IMR-90 (cell line): ENCODE results near the gene PPP1CB. TPM values are rescaled to one million over a fixed set of nuclear protein-coding genes. Genes with fewer than 3 reads are reported as not detected.

ENCODE experiments used
- ATAC-seq: fragments of 200-7000 bp; cut with Tn5 transposase; 2 replicates; pipeline ENCODE4 v1.9.1; 2020; ENCODE audit warnings: low read depth, mild to moderate bottlenecking, moderate library complexity
- BruUV-seq: library from RNA; stranded (reverse); fragments of 400-500 nt; replicated peaks from 2 replicates; lab custom pipeline; 2021; lab: Mats Ljungman, UMichigan
- CTCF ChIA-PET: fragments of 300-600 bp; formaldehyde crosslinking; extraction: SDS; loops from one replicate; lab custom pipeline; 2021; ENCODE audit warnings: antibody characterized with exemption; lab: Yijun Ruan, JAX
- POLR2A ChIA-PET: fragments of 300-600 bp; sonication (Branson Sonifier 250); formaldehyde crosslinking; loops from one replicate; lab custom pipeline; 2022; ENCODE audit warnings: antibody characterized with exemption; ENCODE audit not compliant: unreplicated experiment; lab: Charles Lee
- DNase-seq: peaks from one replicate; pipeline ENCODE4 v3.0.0; 2013
- H2AFZ ChIP-seq: replicated peaks from 2 replicates; pipeline ENCODE3; 2013; ENCODE audit warnings: low read length, mild to moderate bottlenecking; ENCODE audit not compliant: poor library complexity
- H2AK5ac ChIP-seq: 2 replicates; pipeline ENCODE4 v1.6.1; 2013; ENCODE audit warnings: low read depth, low read length, inconsistent platforms
- H2AK9ac ChIP-seq: replicated peaks from 2 replicates; pipeline ENCODE3; 2013; ENCODE audit warnings: mild to moderate bottlenecking, low read depth, low read length, moderate library complexity; ENCODE audit not compliant: poor library complexity
- H2BK120ac ChIP-seq: 2 replicates; pipeline ENCODE4 v1.6.1; 2013; ENCODE audit warnings: low read depth, low read length, inconsistent platforms
- H2BK15ac ChIP-seq: 3 replicates; pipeline ENCODE4 v1.6.1; 2013; ENCODE audit warnings: low read depth, low read length, inconsistent platforms
- H2BK20ac ChIP-seq: 2 replicates; pipeline ENCODE4 v1.6.1; 2013; ENCODE audit warnings: low read depth, mild to moderate bottlenecking, inconsistent platforms, low read length, moderate library complexity
- H2BK5ac ChIP-seq: 2 replicates; pipeline ENCODE4 v1.6.1; 2013; ENCODE audit warnings: mild to moderate bottlenecking, low read depth, low read length, inconsistent platforms; ENCODE audit not compliant: poor library complexity, severe bottlenecking
- H3K14ac ChIP-seq: replicated peaks from 2 replicates; pipeline ENCODE4 v1.6.1; 2013; ENCODE audit warnings: low read depth, low read length, inconsistent platforms
- H3K18ac ChIP-seq: 2 replicates; pipeline ENCODE4 v1.6.1; 2013; ENCODE audit warnings: low read depth, low read length, control low read depth
- H3K23ac ChIP-seq: 2 replicates; pipeline ENCODE4 v1.6.1; 2013; ENCODE audit warnings: low read depth, low read length, inconsistent platforms
- H3K27ac ChIP-seq: 2 replicates; pipeline ENCODE4 v1.5.1; 2013; ENCODE audit warnings: mild to moderate bottlenecking, control low read depth, low read length; ENCODE audit not compliant: insufficient read depth
- H3K27me3 ChIP-seq: 2 replicates; pipeline ENCODE4 v1.6.1; 2013; ENCODE audit warnings: low read length; ENCODE audit not compliant: control insufficient read depth, insufficient read depth
- H3K36me3 ChIP-seq: 2 replicates; pipeline ENCODE4 v1.6.1; 2013; ENCODE audit warnings: low read length, mixed read lengths; ENCODE audit not compliant: control insufficient read depth, insufficient read depth
- H3K4ac ChIP-seq: 2 replicates; pipeline ENCODE4 v1.6.1; 2013; ENCODE audit warnings: low read depth, low read length, inconsistent platforms
- H3K4me1 ChIP-seq: 2 replicates; pipeline ENCODE4 v1.6.1; 2013; ENCODE audit warnings: low read length, mixed read lengths; ENCODE audit not compliant: control insufficient read depth, insufficient read depth
- H3K4me2 ChIP-seq: 2 replicates; pipeline ENCODE4 v1.6.1; 2013; ENCODE audit warnings: low read depth, mild to moderate bottlenecking, control low read depth, low read length, moderate library complexity
- H3K4me3 ChIP-seq: 2 replicates; pipeline ENCODE4 v1.5.1; 2013; ENCODE audit warnings: low read depth, mild to moderate bottlenecking, control low read depth, low read length, moderate library complexity; ENCODE audit not compliant: insufficient read depth
- H3K56ac ChIP-seq: 2 replicates; pipeline ENCODE4 v1.6.1; 2013; ENCODE audit warnings: low read length, inconsistent platforms; ENCODE audit not compliant: insufficient read depth; ENCODE audit errors: extremely low read depth
- H3K79me1 ChIP-seq, 2 experiments: 2 replicates each; pipeline ENCODE4 v1.6.1; 2013; ENCODE audit warnings: low read length in 2 of 2, inconsistent platforms in 1 of 2, low read depth in 1 of 2
- H3K9ac ChIP-seq: 2 replicates; pipeline ENCODE4 v1.6.1; 2013; ENCODE audit warnings: low read depth, low read length, control low read depth
- H3K9me1 ChIP-seq: 2 replicates; pipeline ENCODE4 v1.6.1; 2013; ENCODE audit warnings: low read length, inconsistent platforms; ENCODE audit not compliant: insufficient read depth
- H3K9me3 ChIP-seq: 2 replicates; pipeline ENCODE4 v1.6.1; 2013; ENCODE audit warnings: low read length; ENCODE audit not compliant: control insufficient read depth, insufficient read depth
- H4K20me1 ChIP-seq: 2 replicates; pipeline ENCODE4 v1.6.1; 2013; ENCODE audit warnings: low read length, inconsistent platforms; ENCODE audit not compliant: insufficient read depth
- H4K5ac ChIP-seq: 2 replicates; pipeline ENCODE4 v1.6.1; 2013; ENCODE audit warnings: mild to moderate bottlenecking, low read depth, low read length, control low read depth
- H4K8ac ChIP-seq, 2 experiments: 2 replicates each; pipeline ENCODE4 v1.6.1; 2013; ENCODE audit warnings: low read depth in 2 of 2, low read length in 2 of 2, control low read depth in 1 of 2, inconsistent platforms in 1 of 2
- H4K91ac ChIP-seq: 2 replicates; pipeline ENCODE4 v1.6.1; 2013; ENCODE audit warnings: low read depth, low read length, inconsistent platforms; ENCODE audit not compliant: insufficient read depth
- BHLHE40 ChIP-seq: fragments of 150-350 bp; IDR thresholded peaks from 2 replicates; pipeline ENCODE4 v1.6.1; 2016; ENCODE audit warnings: mild to moderate bottlenecking, low read depth, low read length
- CEBPB ChIP-seq: IDR thresholded peaks from 2 replicates; pipeline ENCODE4 v1.6.1; 2012; ENCODE audit warnings: low read depth, low read length, improper control_type of control experiment
- CHD1 ChIP-seq: IDR thresholded peaks from 2 replicates; pipeline ENCODE4 v1.6.1; 2012; ENCODE audit warnings: low read depth, low read length, improper control_type of control experiment
- CTCF ChIP-seq: conservative IDR thresholded peaks from 2 replicates; pipeline ENCODE4 v1.5.1; 2012; ENCODE audit warnings: mild to moderate bottlenecking, low read depth, low read length, improper control_type of control experiment
- FOS ChIP-seq: fragments of 150-350 bp; IDR thresholded peaks from 2 replicates; pipeline ENCODE4 v1.6.1; 2016; ENCODE audit warnings: low read depth, low read length
- MAFK ChIP-seq: IDR thresholded peaks from 2 replicates; pipeline ENCODE4 v1.6.1; 2012; ENCODE audit warnings: low read depth, low read length, improper control_type of control experiment
- MAZ ChIP-seq: IDR thresholded peaks from 2 replicates; pipeline ENCODE4 v1.6.1; 2012; ENCODE audit warnings: low read depth, mild to moderate bottlenecking, low read length, improper control_type of control experiment, moderate library complexity, borderline replicate concordance
- MXI1 ChIP-seq: IDR thresholded peaks from 2 replicates; pipeline ENCODE4 v1.6.1; 2012; ENCODE audit warnings: low read depth, mild to moderate bottlenecking, low read length, moderate library complexity, borderline replicate concordance
- NFE2L2 ChIP-seq: fragments of 150-350 bp; IDR thresholded peaks from 2 replicates; pipeline ENCODE4 v1.6.1; 2016; ENCODE audit warnings: low read depth, mild to moderate bottlenecking, low read length
- POLR2A ChIP-seq: IDR thresholded peaks from 2 replicates; pipeline ENCODE4 v1.6.1; 2012; ENCODE audit warnings: mild to moderate bottlenecking, low read depth, low read length
- RAD21 ChIP-seq: IDR thresholded peaks from 2 replicates; pipeline ENCODE4 v1.6.1; 2012; ENCODE audit warnings: low read length, improper control_type of control experiment
- RCOR1 ChIP-seq: IDR thresholded peaks from 2 replicates; pipeline ENCODE4 v1.6.1; 2012; ENCODE audit warnings: mild to moderate bottlenecking, low read length, improper control_type of control experiment; ENCODE audit not compliant: insufficient replicate concordance
- RFX5 ChIP-seq: IDR thresholded peaks from 2 replicates; pipeline ENCODE4 v1.8.0; 2012; ENCODE audit warnings: low read depth, mild to moderate bottlenecking, low read length, moderate library complexity
- SMC3 ChIP-seq: fragments of 150-350 bp; IDR thresholded peaks from 2 replicates; pipeline ENCODE4 v1.6.1; 2016; ENCODE audit warnings: low read depth, mild to moderate bottlenecking, antibody characterized with exemption, low read length, moderate library complexity
- WGBS, 2 experiments: methylation state at CpG; one replicate each; pipeline versions ENCODE4 v1.1.5 to v1.1.7; 2013; ENCODE audit warnings: missing lambda C conversion rate in 2 of 2; ENCODE audit not compliant: insufficient read length in 1 of 2; ENCODE audit errors: extremely low coverage in 2 of 2; 5-methylcytosine and 5-hydroxymethylcytosine counted together
- dilution Hi-C: fragments of 300-500 bp; cut with HindIII; formaldehyde crosslinking; loops from one replicate; pipeline ENCODE4 v1.14.3; 2018; ENCODE audit warnings: low sequenced_read_pairs; ENCODE audit not compliant: unreplicated experiment
- in situ Hi-C: fragments of 300-500 bp; cut with MboI; formaldehyde crosslinking; loops from 3 replicates; pipeline ENCODE4 v1.14.3; 2019; ENCODE audit warnings: low sequenced_read_pairs, inconsistent platforms, mixed read lengths
- intact Hi-C: fragments of 100-400 bp; cut with micrococcal nuclease; formaldehyde crosslinking; loops from 2 replicates; pipeline ENCODE4 v1.10.0; 2022
- polyA plus RNA-seq, 3 experiments: library from polyadenylated mRNA; depleted of rRNA; stranded (reverse); fragments of >200 nt; gene quantifications; 2 replicates each; pipeline ENCODE4 v1.2.3, GENCODE V29; 2012; ENCODE audit warnings: low replicate concordance in 1 of 3
- total RNA-seq: library from RNA; depleted of rRNA; stranded (reverse); fragments of >200 nt; gene quantifications from 2 replicates; pipeline ENCODE4 v1.2.3, GENCODE V29; 2012
- TF ChIP-seq, protein P1 (sequence below): fragments of 150-350 bp; IDR thresholded peaks from 2 replicates; pipeline ENCODE4 v1.6.1; 2017; ENCODE audit warnings: mild to moderate bottlenecking, antibody characterized with exemption, low read length, low read depth
- TF ChIP-seq, protein P2 (sequence below): fragments of 150-350 bp; IDR thresholded peaks from 2 replicates; pipeline ENCODE4 v1.6.1; 2016; ENCODE audit warnings: low read depth, mild to moderate bottlenecking, low read length, moderate library complexity, borderline replicate concordance

PPP1CB gene
- total and polyA plus RNA-seq, 2 of the 4 experiments (the other 2 are of a cell fraction), result 37.7 to 111 TPM

DNA sequence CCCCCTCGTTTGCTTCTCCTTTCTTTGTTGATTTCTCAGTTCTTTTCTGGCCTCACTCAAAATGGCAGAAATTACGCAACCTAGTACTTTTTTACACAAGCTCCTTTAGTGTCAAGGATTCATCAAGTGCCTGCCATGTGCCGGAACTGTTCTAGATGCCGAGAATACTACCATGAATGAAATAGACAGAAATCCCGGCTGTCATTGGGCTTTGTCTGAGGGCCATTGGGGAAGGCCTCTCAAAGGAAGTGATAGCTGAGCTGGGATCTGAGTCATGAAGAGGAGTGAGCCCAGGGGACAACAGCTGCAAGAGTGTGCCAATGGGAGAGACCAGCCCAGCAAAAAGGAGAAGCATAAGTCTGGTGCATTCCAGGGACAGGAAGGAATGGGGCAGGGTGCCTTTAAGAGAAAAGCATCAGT, 34.3 kb upstream of the PPP1CB start:
- no peaks in the 10 kb centered on the region for H3K9me3 ChIP-seq
- H3K18ac ChIP-seq, result peak overlapping the region; percentile 91
- H4K8ac ChIP-seq, result peak overlapping the region; percentile 2 to 93; a peak in 3 of 4 replicates
- intact Hi-C loops (loop anchor here (2.0 kb wide), 2 partner anchors 33 to 53 kb away; partner anchors contain the start of gene PPP1CB), in situ Hi-C loops (no loop called here), dilution Hi-C loops (no loop called here)
- H3K4me1 ChIP-seq, result peaks cover 7% of the 10 kb centered on the region
- H3K27ac ChIP-seq, result peak overlapping the region; percentile 94
- peak overlapping the region; percentile 90 for H2BK20ac ChIP-seq
- peak overlapping the region; percentile 51; the same call in 1 of the 3 replicates for H2BK15ac ChIP-seq
- peak overlapping the region; percentile 94 for H2BK5ac ChIP-seq
- no TSS peak for BruUV-seq
- H3K4me3 ChIP-seq, result no peak overlapping the region
- peak overlapping the region; percentile 48 for H3K9ac ChIP-seq
- TF ChIP-seq FOS, result 0 out of 2 replicates have a peak, but pooled peaks have one; percentile 3
- TF ChIP-seq CHD1, result no peak
- no peak for TF ChIP-seq CTCF
- TF ChIP-seq SMC3, result no peak
- no peak for TF ChIP-seq MAFK
- TF ChIP-seq NFE2L2, result no peak
- no peak for TF ChIP-seq RAD21
- TF ChIP-seq POLR2A, result no peak
- no peak for TF ChIP-seq RCOR1
- TF ChIP-seq RFX5, result no peak
- no peak for TF ChIP-seq MXI1
- TF ChIP-seq, protein P1, sequence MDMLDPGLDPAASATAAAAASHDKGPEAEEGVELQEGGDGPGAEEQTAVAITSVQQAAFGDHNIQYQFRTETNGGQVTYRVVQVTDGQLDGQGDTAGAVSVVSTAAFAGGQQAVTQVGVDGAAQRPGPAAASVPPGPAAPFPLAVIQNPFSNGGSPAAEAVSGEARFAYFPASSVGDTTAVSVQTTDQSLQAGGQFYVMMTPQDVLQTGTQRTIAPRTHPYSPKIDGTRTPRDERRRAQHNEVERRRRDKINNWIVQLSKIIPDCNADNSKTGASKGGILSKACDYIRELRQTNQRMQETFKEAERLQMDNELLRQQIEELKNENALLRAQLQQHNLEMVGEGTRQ, result no peak
- no peak for TF ChIP-seq BHLHE40
- TF ChIP-seq, protein P2, sequence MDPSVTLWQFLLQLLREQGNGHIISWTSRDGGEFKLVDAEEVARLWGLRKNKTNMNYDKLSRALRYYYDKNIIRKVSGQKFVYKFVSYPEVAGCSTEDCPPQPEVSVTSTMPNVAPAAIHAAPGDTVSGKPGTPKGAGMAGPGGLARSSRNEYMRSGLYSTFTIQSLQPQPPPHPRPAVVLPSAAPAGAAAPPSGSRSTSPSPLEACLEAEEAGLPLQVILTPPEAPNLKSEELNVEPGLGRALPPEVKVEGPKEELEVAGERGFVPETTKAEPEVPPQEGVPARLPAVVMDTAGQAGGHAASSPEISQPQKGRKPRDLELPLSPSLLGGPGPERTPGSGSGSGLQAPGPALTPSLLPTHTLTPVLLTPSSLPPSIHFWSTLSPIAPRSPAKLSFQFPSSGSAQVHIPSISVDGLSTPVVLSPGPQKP, result no peak
- no peak for TF ChIP-seq MAZ
- peak; percentile 90 for TF ChIP-seq CEBPB
- H2AK5ac ChIP-seq, result peak overlapping the region; percentile 37
- ChIA-PET POLR2A (no interaction called here), CTCF (interaction anchor here (1.0 kb wide), 1 partner anchor 123 kb away, joined by 3 read pairs; no protein-coding TSS in a partner anchor)
- H2BK120ac ChIP-seq, result peak overlapping the region; percentile 87
- peak overlapping the region; percentile 31 for H3K23ac ChIP-seq
- WGBS, 2 experiments, result 10% methylated on average over 2 of the region's 5 CpGs; no CpG with 5 or more reads in 1 of the 2 experiments
- peak overlapping the region; percentile 69 for H2AFZ ChIP-seq
- H3K4ac ChIP-seq, result peak overlapping the region; percentile 88
- peaks cover 13% of the 10 kb centered on the region; the same call in 1 of the 2 replicates for H3K9me1 ChIP-seq
- ATAC-seq (peak; percentile 75), DNase-seq (peak; percentile 85)
- no peaks in the 10 kb centered on the region for H3K36me3 ChIP-seq
- H3K27me3 ChIP-seq, result no peaks in the 10 kb centered on the region
- H3K14ac ChIP-seq, result peak overlapping the region; percentile 41
- peak overlapping the region; percentile 58; the same call in 1 of the 2 replicates for H4K5ac ChIP-seq
- H4K91ac ChIP-seq, result peak overlapping the region; percentile 75
- peak overlapping the region; percentile 24; the same call in 1 of the 2 replicates for H3K4me2 ChIP-seq
- peak overlapping the region; percentile 59 for H2AK9ac ChIP-seq
- no peaks in the 10 kb centered on the region for H4K20me1 ChIP-seq
- H3K56ac ChIP-seq, result peak overlapping the region; percentile 77
- no peaks in the 10 kb centered on the region for H3K79me1 ChIP-seq
